Measurements from ENCODE around the gene C11orf42.

Gene C11orf42, protein sequence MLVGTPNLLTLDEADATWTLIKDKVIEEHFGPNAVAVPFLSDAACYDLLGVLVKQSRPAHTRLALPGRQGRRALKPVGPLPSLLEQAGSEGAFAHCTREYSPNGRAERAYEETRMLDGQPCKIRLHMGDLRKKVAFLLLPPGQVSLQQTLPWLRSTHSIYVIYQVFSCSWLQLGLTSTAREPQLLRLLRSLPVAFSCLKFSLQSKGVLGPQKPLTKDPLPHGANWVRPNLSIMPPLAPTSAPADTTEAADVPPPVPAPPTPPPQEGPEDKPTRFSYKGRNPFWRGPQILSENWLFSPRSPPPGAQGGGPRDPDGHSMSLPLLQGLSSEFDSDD

DNA sequence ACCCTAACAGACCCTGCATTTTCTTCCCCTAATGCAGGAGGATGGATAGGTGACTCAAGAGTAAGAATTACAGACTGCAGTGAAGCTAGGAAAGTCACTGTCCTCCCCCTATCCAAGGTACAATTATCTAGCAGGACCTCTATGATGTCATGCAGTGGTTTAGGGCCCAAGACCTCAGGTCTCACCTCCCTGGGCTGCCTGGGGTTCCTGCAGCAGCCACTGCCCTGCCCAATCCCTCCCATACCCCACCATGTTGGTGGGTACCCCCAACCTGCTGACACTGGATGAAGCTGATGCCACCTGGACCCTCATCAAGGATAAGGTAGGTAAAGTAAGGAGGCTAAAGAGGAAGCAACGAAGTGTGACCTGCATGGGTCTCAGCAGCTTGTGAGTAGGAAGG is at the start of gene C11orf42:
C11orf42 (plus strand) TSS at position 192 of the 400 bp plus-strand sequence; CDS start at position 251, 59 bp downstream.
- DNase-seq: no peak

DNA sequence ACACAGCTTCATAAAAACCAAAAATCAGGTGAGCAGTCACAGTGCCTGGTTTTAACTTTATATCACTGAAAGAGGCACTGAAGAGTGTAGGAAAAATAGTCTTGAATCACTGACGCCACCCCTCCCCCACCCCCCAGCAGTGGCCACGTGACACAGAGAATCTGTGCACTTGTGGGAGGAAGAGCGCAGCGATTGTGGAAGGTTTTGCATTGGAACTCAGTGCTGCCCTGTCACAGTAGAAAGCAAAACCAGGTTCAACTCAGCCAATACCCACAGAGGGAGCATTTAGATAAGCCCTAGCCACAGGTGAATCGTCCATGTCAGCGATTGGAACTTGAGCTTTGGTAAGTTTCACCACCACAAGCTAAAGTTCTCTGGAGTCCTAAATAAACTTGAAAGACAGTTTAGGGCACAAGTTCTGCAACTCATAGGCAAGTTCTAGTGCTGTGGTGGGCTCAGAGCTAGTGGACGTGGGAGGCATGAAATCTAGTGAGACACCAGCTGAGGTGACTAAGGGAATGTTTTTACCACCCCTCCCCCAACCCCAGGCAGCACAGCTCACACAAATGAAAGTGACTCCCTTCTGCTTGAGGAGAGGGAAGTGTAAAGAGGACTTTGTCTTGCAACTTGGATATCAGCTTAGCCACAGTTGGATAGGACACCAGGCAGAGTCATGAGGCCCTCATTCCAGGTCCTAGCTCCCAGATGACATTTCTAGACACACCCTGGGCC is 48.6 kb upstream of the C11orf42 start:
- no peak for DNase-seq

DNA sequence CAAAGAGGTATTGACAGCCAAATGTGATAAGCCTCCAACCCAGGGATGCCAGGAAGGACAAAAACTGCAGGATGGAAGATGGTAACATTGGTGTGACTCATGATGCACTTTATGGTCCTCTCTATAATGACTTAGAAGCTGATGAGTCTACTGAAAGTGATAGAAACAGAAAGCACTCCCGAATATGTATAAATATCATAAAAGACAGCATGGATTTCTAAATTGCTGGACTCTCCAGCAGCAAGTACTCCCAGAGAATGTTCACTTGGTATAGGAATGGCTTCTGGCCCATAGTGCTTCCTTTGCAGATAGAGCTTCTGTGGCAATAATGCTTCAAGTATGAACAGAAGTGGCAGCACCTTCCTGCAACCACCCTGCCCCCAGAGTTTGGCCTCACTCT is 35.1 kb upstream of the C11orf42 start, which contains the start of gene OR52B2:
OR52B2 (minus strand) TSS at position 101 of the 400 bp plus-strand sequence; CDS start at position 101, 0 bp downstream.
- no peak for DNase-seq

DNA sequence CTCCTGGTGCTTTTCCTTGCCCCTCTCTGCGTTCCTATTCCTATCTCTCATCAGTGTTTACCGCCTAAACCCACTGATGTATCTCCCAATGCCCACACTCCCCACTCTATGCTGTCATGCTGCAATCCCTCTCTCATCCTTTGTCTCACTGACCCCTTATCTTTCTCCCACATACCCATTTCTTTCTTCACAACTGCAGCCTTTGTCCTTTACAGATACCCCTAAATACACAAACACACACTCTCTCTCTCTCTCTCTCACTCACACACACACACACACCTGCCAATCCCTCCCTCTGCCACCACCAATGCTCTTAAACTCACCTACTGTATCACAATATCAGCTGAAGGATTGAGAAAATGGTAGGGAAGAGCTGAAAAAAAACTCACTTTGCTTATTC is 29.9 kb upstream of the C11orf42 start:
- DNase-seq: no peak

DNA sequence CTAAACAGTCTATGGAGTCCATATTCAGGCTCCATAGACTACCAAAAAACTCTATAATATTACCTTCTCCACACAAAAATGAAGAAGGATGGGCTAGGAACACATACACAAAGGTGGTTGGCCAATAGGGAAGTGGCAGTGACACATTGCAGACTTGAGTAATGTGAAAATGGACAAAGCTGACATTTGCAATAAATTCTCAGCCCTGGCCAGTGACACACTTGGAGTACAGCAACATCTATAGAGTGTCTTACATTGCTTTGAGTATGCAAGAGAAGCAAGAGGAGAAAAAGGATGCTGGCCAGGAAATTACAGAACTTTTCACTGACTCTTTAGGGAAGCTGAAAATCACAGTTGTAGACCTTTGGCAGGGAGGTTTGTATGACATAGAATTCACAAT is 13.6 kb upstream of the C11orf42 start:
- no peak for DNase-seq

DNA sequence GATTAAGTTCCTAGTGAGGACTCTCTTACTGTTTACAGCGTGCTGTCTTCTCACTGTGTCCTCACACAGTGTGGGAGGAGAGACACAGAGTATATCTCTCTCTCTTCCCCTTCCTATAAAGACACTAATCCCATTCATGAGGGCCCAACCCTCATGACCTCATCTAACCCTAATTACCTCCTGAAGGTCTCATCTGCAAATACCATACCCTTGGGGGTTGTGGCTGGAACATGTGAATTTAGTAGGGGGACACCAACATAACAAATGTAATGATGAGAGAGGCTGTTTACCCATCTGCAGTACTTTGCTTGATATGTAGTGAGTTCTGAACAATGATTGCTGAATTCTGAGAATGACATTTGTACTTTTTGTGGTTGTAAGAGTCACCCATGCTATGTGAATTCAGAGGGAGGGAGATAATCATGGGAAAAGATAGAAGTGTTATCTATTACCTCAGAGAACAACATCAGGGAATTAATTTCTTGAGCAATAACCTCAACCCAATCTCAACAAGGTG is 11.2 kb upstream of the C11orf42 start:
- no peak for DNase-seq

DNA sequence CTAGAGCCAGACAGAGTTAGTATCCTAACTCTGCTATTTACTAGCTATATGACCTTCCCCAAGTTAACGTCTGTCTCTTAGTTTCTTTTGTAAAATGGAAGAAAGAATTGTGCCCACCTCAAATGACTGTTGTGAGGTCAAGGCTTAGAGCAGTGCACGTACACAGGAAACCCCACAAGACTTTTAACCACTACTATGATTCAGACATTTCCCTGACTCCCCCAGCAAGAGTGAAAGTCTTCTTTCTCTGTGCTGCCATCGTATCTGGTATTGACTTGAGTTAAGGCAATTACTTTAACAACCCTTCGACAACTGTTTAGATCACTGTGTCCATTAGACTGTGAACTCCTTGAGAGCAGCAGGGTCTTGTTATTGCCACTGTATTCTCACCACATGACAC is 9.0 kb upstream of the C11orf42 start:
- DNase-seq: no peak

DNA sequence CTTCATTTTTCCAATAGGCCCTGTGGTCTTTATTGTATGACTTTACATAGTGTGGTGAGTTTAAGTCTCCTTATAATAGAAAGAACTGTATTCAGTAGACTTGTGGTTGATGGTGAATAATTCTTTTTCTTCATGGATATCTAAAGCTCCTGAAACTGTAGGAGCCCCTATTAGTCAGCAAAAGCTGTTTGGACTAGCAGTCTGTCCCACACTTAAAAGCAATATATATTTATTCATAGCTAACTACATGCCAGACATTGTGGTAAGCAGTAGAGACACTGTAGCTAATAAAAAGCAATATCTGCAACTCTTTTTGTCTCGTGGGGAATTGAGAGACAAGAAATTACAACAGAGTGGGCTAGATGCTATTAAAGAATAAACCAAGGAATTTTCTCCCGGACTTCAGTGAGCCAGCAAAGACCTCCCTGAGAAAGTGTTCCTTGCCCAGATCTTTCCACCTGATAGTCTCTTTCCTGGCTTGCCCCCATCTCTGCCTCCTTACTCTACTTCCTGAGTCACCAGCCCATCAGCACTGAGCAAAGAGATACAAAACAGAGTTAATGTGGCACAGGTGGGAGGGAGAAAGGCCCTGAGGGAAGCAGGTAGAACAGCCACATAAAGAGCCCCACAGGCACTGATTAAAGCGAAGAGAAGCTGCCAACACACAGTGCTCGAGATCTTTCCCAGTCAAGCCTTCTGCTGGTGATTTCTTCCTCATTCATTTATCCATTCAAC is 7.7 kb upstream of the C11orf42 start:
- DNase-seq: no peak

DNA sequence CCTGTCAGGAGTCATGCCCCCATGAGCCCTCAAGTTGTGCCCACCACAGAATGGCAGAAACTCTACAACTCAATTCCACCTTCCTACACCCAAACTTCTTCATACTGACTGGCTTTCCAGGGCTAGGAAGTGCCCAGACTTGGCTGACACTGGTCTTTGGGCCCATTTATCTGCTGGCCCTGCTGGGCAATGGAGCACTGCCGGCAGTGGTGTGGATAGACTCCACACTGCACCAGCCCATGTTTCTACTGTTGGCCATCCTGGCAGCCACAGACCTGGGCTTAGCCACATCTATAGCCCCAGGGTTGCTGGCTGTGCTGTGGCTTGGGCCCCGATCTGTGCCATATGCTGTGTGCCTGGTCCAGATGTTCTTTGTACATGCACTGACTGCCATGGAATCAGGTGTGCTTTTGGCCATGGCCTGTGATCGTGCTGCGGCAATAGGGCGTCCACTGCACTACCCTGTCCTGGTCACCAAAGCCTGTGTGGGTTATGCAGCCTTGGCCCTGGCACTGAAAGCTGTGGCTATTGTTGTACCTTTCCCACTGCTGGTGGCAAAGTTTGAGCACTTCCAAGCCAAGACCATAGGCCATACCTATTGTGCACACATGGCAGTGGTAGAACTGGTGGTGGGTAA is 6.1 kb upstream of the C11orf42 start, which contains the start of gene OR52W1:
OR52W1 (plus strand) TSS at position 51 of the 637 bp plus-strand sequence; CDS start at position 51, 0 bp downstream.
- DNase-seq: no peak

DNA sequence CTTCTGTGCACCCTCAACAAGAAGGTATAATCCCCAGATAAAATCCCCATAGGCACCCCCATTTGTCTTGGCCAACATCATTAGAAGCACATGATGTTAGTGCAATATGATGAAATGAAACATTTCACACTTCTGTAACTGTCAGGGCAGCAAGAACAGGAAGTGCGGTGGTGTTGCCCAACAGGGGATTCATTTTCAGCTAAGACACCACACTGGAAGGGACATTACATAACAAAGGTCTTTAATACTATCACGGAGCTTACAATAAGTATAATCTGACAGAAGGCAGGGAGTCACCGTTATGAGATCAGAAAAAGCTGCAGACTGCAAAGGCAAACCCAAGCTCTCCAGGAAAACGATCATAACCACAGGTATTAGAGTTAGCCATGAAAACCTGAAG is 4.4 kb upstream of the C11orf42 start:
- peak; percentile 88 for DNase-seq

DNA sequence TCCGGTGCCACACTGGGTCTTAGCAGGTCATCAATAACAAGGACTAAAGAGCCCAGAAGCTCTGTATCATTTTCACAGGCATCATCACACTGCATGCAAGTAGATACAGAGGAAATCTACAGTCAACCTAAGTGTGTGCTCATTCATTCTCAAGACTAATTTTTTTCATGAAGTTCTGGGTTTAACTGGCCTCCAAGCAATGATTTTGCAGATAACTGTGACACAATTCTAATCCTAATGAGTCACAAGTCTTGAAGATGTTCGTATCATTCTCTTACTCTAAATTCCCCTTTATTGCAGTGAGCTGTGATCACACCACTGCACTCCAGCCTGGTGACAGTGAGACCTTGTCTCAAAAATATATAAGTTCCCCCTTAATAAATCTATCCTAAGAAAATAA is 3.9 kb upstream of the C11orf42 start:
- DNase-seq: peak; percentile 65

DNA sequence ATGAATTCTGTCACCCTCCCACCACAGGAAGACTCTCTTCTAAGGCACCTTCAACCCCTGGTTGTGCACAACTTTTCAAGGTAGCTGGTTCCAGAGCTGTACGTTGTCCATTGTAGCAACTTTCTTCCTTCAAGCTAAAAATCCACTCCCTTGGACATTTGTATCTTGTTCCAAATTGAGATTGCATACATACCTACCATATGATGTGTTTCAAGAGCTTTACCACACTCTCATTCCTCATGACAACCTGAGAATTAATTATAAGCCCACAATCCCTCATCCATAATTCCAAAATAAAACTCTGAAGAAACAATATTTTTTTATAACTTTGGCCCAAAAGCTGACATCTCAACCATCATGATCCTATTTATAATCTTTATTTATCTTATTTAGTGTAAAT is 3.3 kb upstream of the C11orf42 start:
- DNase-seq: no peak

DNA sequence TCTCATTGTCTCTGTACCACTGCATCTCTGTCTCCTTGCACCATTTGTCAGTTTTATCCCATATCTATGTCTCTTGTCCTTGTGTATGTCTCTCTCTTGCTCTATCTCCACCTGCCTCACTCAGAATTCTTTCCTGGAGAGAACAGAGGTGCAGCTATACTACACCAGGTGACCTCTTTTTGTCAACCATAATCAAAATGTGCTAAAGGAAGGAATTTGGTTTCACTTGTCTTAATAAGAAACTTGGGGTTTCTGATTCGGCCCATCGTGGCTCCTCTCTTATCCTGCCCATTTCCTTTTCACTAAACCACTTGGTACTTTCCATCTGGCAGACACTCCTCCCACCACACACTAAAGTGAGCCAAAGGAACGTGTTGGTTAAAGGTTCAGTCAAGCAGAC is 2.0 kb upstream of the C11orf42 start:
- DNase-seq: peak; percentile 15

DNA sequence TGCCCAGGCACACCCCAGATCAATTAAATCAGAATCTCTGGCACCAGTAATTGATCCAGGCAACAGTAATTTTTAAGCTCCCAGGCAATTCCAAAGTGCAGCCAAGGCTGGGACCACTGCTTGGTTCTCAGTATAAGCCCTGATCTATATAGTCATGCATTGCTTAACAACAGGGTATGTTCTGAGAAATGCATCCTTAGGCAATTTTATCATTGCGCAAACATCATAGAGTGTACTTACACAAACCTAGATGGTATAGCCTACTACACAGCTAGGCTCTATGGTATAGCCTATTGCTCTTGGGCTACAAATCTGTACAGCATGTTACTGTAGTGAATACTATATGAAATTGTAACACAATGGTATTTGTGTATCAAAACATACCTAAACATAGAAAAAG is 651 bp upstream of the C11orf42 start:
- peak; percentile 74 for DNase-seq

DNA sequence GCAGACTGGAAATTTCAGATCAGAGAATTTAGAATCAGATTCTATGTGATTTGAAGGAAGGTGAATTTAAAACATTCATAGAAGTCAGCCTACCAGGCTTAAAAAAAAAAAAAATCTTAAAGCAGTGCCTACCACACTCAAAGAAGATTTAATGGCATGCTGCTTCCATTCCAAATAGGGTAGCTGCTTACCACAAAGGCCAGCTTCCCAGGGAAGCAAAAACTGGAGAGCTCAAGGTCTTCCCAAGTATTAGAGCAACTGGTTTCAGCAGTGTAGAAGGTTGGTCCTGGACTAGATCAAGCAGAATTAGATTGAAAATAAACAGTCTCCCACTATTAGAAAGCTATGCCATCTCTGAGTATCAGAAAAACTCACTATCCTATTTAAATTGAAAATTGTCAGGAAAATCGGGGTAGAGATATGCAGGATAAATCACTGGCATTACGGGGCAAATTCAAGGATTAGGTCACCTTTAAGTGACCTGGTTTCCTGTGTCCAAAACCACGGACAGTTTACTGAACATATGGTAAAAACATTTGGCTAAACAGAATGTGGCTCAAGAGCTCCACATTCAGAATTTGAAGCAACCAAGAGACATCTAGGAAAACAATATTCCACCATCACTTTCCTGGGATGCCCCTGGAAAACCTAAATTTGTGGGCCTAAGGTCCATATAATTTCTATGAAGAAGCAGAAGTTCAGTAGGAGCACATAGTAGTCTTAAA is 1.3 kb downstream of the C11orf42 start:
- DNase-seq: no peak

DNA sequence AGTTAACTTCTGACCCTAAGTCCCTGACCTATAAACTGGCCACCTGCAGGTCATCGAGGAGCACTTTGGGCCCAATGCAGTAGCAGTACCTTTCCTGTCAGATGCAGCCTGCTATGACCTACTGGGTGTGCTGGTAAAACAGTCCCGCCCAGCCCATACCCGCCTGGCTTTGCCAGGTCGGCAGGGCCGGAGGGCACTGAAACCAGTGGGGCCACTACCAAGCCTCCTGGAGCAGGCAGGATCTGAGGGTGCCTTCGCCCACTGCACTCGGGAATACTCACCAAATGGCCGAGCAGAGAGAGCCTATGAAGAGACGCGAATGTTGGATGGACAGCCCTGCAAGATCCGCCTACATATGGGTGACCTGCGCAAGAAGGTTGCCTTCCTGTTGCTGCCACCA is 4.4 kb downstream of the C11orf42 start:
- no peak for DNase-seq

DNA sequence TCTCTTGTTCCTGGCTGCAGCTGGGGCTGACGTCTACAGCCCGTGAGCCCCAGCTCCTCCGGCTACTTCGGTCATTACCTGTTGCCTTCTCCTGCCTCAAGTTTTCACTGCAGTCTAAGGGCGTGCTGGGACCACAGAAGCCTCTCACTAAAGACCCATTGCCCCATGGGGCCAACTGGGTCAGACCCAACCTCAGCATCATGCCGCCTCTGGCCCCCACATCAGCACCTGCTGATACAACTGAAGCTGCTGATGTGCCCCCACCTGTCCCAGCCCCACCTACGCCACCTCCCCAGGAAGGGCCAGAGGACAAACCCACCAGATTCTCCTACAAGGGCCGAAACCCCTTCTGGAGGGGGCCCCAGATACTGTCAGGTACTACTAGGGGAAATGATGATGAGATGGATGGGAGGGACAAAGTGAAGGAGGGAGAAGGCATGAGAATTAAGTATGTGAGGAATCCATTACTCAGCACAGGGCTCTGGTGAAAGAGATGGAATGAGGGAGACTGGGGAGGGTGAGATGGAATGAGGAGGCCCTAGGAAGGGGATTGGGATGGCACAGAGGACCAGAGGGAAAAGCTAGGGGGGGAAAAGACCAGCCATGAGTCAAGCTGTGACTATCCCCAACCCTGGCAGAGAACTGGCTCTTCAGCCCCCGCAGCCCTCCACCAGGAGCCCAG is 5.1 kb downstream of the C11orf42 start:
- no peak for DNase-seq

DNA sequence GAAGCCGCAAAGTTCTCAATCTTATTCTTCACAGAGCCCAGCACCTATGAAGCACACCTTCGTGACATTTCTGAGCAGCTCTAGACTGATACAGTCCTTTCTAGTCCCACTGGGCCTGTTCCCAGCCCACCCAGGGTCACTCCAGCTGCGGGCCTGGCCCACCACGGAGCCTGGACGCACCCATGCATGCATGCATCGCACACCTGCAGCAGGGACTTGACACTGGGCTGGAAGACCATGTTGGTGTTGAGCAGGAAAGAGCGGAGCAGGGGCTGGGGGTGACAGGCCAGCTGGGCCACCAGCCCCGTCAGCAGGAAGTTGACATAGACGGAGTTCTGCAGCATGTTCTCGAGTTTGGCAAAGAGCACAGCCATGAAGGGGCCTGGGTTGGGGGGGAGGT is 9.2 kb downstream of the C11orf42 start:
- DNase-seq: no peak

DNA sequence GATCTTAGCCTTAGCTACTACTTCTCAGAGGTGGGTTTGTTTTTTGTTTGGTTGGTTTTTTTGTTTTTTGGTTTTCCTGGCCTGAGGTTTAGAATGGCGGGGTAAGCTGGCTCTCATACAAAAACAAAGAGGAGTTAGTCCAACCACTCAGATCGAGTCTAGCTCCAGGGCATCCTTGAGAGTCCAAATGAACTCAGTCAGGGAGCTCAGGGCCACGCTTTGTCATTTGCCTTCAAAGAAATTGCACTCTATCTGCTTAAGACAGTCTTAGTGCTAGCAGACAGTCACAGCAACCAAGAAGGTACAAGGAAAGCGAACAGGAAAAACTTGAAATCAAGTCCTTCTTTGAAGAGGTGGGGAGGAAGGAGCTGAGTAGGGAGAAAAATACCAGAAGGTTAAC is 11.1 kb downstream of the C11orf42 start:
- DNase-seq: no peak

DNA sequence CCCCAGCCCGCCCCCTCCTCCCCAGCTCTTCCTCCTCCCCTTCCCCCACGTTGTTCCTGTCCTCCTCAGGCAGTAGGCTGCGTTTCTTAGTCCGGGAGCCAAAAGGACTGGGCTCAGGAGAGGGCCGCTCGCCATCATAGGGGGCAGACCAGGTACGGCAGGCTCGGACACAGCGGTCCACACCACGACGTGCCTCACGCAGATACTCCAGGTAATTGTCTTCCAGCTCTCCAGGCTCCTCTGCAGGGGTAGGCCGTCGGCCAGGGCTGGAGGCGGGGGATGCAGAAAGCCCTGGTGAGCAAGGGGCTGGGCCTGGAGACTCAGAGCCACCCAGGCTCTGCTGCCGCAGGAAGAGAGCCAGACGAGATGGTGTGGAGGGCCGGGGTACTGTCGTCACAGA is 12.4 kb downstream of the C11orf42 start:
- no peak for DNase-seq

DNA sequence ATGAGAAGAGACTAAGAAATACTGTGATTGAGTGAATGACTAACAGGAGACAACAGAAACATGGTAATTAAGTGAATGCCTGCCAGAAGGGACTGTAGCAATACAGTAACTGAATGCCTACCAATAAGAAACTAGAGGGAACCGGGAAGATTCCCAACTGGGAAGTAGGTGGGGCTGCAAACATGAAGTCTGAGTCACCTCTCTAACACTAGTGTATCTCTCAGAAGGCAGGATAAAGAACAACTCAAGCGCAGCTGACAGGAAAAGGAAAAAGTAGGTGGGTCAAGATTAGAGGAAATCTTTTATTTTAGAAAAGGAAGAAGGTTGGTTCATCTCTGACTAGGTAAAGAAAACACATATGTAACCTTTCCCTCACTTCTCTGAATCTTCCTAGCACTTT is 14.0 kb downstream of the C11orf42 start:
- DNase-seq: no peak

DNA sequence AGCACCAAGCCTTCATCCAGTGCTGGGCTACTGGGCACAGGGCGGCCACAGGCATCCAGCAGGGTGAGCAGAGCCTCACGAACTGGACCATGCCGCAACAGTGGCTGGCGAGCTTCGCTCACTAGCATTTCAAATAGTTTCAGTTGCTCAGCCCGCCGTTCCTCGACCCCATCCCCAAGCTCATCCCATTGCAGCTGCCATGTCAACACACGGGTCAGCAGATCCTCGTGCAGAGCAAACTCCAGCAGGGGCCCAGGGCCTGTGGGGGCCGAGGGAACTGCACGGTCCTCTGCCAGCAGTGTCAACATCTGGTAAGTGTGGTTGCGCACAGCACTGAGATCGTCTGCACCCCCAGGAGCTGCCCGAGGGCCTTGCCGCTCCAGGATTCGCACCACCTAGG is 18.5 kb downstream of the C11orf42 start:
- DNase-seq: no peak
